HG02840 (cell line): Measurements from ENCODE around the gene GZMA.
"Not testable (repeated sequence)": the region's sequence is repeated elsewhere in the genome, so short reads cannot be mapped to it uniquely, and the experiment has no call there.

Experiments used
- ATAC-seq: cut with Tn5 transposase; IDR thresholded peaks from one replicate; pipeline ENCODE4 v1.9.1; 2021; ENCODE audit warnings: mild to moderate bottlenecking, moderate library complexity, moderate number of reproducible peaks; ENCODE audit not compliant: unreplicated experiment, low FRiP score

Gene GZMA

DNA sequence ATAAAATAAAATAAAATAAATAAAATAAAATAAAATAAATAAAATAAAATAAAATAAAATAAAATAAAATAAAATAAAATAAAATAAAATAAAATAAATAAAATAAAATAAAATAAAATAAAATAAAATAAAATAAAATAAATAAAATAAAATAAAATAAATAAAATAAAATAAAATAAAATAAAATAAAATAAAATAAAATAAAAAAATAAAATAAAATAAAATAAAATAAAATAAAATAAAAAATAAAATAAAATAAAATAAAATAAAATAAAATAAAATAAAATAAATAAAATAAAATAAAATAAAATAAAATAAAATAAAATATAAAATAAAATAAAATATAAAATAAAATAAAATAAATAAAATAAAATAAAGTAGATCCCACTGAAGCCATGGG is 3.5 kb downstream of the GZMA start:
- ATAC-seq: not testable (repeated sequence)

DNA sequence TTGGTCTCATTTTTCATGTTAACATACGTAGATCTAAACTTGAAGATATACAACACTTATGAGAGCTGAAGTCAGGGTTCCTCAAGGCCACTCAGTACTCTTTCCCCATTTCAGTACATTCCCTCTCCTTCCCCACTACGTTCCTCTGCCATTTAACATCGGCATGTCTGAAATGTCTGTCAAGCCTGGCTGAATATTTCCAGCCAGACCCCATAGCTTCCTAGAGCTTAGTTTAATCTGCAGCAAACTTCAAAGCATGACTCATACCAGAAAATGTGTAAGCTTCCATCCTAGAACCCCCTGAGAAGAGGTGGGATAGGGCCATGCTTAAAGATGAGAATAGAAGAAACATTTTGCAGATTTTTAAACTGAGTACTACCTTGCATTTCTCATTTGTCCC is 6.2 kb downstream of the GZMA start:
- no peak for ATAC-seq

DNA sequence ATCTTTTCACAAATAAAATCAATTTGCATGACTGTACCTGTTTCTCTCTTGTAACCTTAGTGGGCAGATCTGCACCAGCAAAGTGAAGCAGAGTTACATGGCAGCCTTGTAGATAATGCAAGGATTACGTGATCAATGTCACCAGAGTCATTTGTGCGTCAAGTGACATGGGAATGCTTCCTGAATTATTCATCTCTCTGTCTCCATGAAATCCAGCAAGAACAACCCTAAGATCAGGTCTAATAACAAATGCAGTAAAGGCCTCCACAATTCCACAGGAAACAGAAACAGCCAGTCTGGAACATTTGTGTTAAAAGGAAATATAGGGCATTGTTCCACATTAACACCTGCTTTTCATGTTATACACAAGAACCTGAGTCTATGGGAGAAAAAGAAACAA is 7.8 kb downstream of the GZMA start:
- ATAC-seq: no peak

DNA sequence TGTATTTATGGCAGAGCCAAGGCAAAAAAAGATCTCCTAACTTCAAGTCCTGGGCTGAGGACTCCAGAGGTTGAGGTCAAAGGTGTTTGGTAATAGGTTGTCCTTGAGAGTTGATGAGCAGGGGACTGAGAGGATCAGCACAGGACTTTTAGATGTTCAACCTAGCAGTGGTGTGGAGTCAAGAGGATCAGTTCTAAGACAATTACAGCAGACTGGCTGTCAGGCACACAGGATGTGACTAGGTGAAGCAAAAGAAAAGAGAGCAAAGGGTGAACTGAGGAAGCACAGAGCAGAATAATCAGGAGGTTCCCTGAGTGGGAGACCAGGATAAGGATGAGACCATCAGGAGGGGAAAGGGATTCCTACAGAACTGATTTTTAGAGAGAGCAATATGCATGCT is 10.9 kb downstream of the GZMA start:
- no peak for ATAC-seq

DNA sequence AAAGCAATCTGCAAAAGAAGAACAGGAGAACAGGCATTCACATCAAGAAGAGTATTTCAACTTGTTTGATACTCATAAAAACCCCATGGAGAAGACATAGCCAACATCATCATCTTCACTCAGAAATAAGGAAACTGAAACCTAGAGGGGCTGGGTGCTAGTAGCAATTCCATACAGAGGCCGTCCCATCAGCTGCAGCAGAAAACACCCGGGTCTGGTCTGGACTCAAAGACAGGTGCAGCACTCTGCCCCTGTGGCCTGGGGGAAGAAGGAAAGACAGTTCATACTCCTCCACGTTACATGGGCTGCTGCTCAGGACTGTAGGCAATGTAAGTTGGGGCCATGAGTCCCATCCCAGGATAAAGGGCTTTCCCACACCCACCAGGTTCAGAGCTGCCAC is 11.6 kb downstream of the GZMA start:
- ATAC-seq: no peak

DNA sequence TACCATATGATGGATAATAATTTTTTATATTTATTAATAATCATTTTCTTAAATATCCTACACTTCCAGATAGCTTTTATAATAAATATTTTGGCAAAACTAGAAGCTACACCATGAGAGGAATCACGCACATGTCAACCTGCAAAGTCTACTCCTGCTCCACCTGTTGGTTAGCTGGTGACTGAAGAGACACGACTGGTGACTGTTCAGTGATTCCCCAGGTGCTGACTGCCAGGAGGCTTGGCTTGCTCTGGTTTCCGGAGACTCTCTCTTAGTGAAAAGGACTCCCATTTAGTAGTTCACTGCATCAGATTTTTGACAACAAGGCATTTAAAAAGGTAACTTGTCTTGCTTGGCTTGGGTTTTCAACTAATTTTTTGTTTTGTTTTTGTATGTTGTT is 20.9 kb downstream of the GZMA start:
- ATAC-seq: no peak

DNA sequence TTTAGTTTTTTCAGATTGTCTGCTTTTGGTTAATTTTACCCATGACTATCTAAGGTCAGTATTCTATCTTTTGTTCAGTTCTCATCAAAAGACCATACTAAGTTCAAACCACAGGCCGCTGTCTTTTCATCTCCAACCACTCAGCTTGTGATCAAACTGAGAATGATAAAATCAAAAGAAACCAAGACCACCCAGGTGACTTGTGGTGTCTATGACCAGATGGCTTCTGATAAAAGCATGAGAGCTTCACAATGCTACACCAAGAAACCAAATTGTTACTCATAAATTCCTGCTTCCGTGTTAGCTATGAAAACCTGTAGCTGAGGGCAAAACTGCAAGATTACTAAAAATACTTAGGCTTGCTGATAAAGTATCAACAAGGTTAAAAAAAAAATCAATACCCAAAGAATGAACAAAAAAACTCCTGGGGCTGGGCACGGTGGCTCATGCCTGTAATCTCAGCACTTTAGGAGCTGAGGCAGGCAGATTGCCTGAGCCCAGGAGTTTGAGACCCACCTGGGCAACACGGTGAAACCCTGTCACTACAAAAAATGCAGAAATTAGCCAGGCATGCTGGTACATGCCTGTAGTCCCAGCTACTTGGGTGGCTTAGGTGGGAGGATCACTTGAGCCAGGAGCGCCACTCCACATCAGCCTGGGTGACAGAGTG is 31.7 kb downstream of the GZMA start:
- no peak for ATAC-seq

DNA sequence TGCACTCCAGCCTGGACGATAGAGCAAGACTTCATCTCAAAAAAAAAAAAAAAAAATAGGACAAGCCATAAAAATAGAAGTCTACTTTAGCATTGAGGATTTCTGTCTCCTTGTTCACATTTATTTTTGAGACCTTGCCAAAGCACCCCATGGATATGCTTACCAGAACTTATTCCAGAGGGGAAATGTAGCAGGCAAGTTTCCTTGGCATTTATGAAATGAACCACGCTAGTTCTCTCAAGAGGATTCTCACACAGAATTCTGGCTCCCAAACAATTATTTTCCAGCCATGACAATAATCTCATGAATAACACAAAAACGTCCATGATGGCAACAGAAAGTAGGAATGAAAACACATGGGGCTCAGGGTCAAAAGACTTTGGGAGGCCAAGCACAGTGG is 34.1 kb downstream of the GZMA start:
- no peak for ATAC-seq

DNA sequence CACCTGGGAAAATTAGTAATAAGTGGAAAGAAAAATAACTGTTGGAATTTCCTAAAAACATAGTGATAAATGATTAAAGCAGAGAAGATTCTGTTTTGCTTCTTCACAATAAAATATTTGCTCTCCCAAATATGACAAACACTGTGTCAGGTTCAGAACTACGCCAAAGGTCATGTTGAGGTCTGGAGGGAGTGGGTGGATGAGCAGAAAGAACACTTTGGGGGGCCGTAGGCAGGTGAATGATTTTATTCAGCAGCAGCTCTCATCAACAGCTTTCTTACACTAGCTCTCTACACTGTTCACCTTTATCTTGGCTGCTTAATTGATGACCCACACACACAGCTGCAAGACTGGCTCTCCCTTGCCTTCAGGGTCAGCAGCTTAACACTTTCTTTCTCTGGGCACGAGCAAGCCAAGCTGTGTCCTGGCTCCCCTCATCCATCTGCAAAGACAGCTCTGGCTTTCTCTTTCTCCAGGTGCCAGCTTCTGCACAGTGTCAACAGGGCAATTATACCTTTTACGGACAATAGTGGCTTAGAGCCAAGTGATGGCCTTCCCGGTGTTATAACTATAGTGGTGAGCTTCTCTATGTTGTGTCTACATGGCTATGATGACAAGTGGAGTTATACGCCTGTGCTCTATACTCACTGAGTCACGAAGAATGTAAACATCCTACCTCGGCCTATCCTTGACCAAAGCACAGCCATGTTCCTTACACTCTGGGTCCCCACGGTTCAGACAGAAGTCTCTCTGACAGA is 38.6 kb downstream of the GZMA start:
- no peak for ATAC-seq

DNA sequence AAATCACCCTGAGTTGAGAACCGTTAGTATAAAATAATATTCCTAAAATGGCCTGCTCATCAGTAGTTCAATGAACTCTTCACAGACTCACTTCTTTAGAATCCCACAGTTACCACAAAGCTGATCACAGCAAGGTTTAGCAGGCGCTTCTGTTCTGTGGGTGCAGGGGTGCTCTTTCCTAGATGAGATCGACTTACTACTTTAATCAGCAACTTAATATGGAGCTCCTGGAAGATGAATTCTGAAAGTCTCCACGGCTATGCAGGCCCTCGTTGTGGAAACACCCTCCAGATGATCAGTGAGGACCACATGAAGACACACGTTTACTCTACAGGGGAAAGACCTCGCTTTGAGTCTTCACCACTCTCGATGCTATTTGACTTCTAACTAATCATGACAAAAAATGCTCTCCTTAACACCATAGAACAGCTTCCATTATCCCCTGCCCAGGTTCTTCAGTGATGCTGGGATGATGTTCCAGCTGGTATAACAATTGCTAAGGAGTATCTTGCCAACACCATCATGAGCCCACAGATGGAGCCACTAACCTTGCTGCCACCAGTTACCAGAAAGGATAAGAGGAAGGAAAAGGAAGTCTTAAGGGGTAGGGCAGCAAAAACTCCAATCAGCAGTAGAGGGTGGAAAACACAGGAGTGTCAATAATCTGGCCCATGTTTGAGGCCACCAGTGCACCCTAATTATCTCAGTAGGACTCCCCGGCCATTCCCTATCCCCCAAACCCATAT is 39.7 kb downstream of the GZMA start:
- no peak for ATAC-seq

DNA sequence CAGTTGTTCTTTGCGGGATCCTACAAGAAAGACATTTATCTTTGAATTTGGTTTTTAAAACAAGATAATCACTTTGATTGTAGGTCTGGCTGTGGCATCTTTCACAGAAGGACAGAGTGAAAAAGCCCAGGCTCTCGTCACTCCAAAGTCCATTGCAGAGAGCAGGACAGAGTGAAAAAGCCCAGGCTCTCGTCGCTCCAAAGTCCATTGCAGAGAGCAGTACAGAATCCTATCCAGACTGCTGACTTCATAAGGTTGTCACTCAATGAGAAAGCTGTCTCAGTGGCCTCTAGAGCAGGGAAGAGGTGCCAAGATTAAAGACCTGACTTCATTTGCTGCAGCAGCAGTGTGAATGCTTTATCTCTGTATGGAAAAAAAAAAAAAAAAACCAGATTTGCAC is 41.2 kb downstream of the GZMA start:
- ATAC-seq: no peak

DNA sequence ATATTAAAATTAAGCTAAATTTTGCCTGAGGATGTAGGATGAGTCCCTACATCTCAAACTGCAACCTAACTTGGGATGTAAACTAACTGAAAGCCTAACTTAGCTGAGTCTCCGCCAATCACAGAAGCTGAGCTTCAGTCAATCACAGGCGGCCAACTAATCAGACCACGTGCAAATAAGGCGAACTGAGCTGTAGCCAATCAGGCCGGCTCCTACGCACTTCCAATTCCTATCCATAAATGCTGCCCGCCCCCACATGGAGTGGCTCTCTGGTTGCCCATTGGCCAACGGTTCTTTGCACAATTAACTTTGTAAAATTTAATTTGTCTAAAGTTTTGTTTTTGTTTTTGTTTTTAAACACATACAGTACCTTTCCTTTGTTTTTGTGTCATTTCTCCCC is 43.6 kb downstream of the GZMA start:
- no peak for ATAC-seq

DNA sequence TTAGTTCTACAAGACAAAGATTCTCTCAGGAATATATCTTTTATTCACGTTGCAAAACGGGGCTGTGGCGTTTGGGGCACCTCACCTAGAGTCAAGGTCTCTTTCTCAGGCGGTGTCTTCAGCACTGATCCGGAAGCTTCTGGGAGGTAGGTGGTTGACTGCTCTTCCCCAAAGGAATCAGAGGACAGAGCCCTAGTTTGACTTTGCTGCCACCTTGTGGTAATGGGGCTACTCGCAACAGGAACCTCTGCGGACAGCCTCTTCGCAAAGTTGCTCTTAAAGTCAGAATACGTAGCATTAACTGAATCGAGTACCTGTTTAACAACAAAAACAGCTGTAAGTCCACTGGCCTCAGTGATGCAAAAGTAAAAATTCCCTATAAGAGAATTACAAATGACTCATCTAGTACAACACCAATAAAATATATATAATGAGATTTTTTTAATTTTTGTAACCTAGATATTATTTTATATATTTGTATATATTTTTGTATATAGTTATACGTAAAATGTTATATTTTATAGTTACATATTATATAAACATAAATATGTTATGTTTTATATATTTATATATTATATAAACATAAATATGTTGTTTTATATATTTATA is 44.2 kb downstream of the GZMA start:
- ATAC-seq: no peak

DNA sequence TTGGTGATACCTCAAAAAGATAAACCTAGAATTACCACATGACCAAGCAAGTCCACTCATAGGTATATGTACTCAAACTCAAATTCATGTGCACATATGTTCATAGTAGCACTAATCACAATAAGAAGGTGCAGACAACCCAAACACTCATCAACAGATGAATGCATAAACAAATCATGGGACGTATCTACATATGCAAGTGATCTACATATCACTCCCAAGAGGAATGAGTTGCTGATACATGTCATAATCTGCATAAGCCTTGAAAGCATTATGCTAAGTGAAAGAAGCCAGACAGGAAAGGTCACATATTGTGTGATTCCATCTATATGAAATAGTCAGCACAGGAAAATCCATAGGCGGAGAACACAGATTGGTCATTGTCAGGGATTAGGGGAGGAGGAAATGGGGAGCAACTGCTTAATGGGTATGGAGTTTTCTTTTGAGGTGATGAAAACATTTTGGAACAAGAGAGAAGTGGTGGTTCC is 46.9 kb downstream of the GZMA start:
- no peak for ATAC-seq

DNA sequence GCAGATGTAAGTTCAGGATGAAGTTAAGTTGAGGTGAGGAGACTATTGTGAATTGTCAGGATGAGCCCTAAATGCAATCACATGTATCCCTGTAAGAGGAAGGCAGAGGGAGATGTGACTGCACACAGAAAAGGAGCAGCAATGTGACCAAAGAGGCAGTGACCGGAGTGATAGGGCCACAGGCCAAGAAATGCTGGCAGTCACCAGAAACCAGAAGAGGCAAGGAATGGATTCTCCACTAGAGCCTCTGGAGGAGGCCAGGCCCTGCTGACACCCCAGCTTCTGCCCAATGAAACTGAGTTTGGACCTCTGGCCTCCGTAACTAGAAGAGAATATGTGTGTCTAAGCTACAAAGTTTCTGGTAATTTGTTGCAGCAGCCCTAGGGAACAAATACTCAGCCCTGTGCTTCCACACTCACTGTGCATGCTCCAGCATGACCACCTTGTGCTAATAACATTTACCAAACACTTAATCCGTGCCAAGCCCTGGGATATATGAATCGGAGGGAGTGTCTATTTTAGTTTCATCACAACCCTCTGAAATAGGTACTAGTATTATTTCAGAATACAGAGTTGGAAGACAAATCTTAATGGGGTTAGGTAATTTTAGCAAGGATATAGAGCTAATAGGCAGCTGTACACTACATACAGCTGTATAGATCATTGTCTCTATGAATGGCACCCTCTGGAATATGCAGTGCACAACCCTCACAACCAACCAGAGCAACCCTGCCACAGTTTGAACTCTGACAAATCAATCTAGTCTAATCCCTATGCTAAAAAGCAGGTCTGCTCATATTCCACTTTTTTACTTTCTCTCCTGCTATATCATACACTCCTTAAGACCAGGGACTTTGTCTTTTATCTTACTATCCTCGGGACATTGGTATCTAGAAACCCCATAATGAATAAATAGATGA is 49.7 kb downstream of the GZMA start:
- ATAC-seq: no peak

DNA sequence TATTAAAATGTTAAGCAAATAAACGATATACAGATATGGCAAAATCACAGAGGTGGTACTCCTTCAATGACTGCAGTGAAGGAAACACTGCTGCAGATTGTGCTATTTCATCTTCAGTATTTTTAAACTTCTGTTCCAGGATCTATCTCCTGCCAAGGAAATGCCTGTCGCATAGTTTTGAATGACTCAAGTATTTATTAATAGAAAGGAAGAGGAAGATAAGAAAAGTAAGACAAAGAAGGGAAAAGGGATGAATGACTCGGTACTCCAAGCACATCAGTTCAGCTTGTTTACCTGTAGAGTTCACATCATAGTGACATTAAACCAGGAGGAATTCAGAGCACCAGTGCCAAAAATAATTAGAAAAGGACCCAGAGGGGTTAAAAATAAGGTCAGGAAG is 52.4 kb downstream of the GZMA start:
- no peak for ATAC-seq
